Ishikawa (cell line): Measurements from ENCODE around the gene CHADL.

Experiments
- CEBPB ChIP-seq: IDR thresholded peaks from 2 replicates; pipeline ENCODE4 v1.6.1; 2012
- CREB1 ChIP-seq: IDR thresholded peaks from 2 replicates; pipeline ENCODE4 v1.6.1; 2012; ENCODE audit warnings: low read depth
- EGR1 ChIP-seq: IDR thresholded peaks from 2 replicates; pipeline ENCODE4 v1.6.1; 2012
- MAX ChIP-seq: IDR thresholded peaks from 2 replicates; pipeline ENCODE4 v1.6.1; 2012
- NFIC ChIP-seq: IDR thresholded peaks from 2 replicates; pipeline ENCODE4 v1.6.1; 2012
- REST ChIP-seq: IDR thresholded peaks from 2 replicates; pipeline ENCODE4 v1.6.1; 2012; ENCODE audit warnings: low read depth, mild to moderate bottlenecking

GRCh38 chr22:41242396-41243117, 1.8 kb upstream of the CHADL start:
- TF ChIP-seq REST: no peak
- no peak for TF ChIP-seq EGR1
- no peak for TF ChIP-seq CREB1
- no peak for TF ChIP-seq NFIC
- no peak for TF ChIP-seq MAX
- TF ChIP-seq CEBPB: no peak
